A549 (cell line): ENCODE data around the gene MALAT1. TPM values are rescaled to one million over a fixed set of nuclear protein-coding genes. Genes with fewer than 3 reads are reported as not detected.

Source experiments
- ATAC-seq, 2 experiments: fragments of 200-7000 bp in 1 of 2; fragments of >200 bp in 1 of 2; cut with Nextera tagmentation in 1 of 2; cut with Tn5 transposase in 1 of 2; 3 replicates each; pipeline versions ENCODE4 v1.8.0 to v1.9.1; 2018 to 2020; ENCODE audit warnings: mild to moderate bottlenecking in 1 of 2, moderate library complexity in 1 of 2
- CTCF ChIA-PET: fragments of 300-600 bp; sonication (Branson Sonifier 250); formaldehyde crosslinking; extraction: SDS; loops from one replicate; lab custom pipeline; 2021; ENCODE audit warnings: antibody characterized with exemption, inconsistent platforms; lab: Yijun Ruan, JAX
- POLR2A ChIA-PET: fragments of 350-600 bp; formaldehyde crosslinking; extraction: SDS; loops from one replicate; lab custom pipeline; 2021; ENCODE audit warnings: antibody characterized with exemption, inconsistent platforms; lab: Yijun Ruan, JAX
- DNase-seq, 2 experiments: peaks; one replicate each; pipeline versions ENCODE4 v3.0.0 to v3.0.0-alpha.2; 2011 to 2016; ENCODE audit warnings: low read depth in 1 of 2, low spot score in 1 of 2
- FAIRE-seq: peaks from 2 replicates; lab custom pipeline; 2011; peaks lifted over from hg19 to GRCh38; lab: Jason Lieb, UNC
- H3K27ac ChIP-seq, 2 experiments: fragments of >200 bp; sonication (Bioruptor Twin); formaldehyde crosslinking; 3 replicates each; pipeline ENCODE4 v1.5.1; 2016 to 2017
- H3K4me1 ChIP-seq: fragments of >200 bp; sonication (Bioruptor Twin); formaldehyde crosslinking; 3 replicates; pipeline ENCODE4 v1.6.1; 2016
- H3K4me2 ChIP-seq: fragments of >200 bp; sonication (Bioruptor Twin); formaldehyde crosslinking; 3 replicates; pipeline ENCODE4 v1.6.1; 2016
- H3K4me3 ChIP-seq: fragments of >200 bp; sonication (Bioruptor Twin); formaldehyde crosslinking; 3 replicates; pipeline ENCODE4 v1.5.1; 2016
- H3K9me3 ChIP-seq: fragments of >200 bp; sonication (Bioruptor Twin); formaldehyde crosslinking; 3 replicates; pipeline ENCODE4 v1.6.1; 2016
- ATOH8 ChIP-seq: fragments of 250-450 bp; sonication (Bioruptor Pico); IDR thresholded peaks from 2 replicates; pipeline ENCODE4 v1.5.0; 2020; ENCODE audit warnings: low read depth, mild to moderate bottlenecking, moderate library complexity
- CBX2 ChIP-seq: fragments of 200-600 bp; sonication (generic); IDR thresholded peaks from 2 replicates; pipeline ENCODE4 v1.6.1; 2016; ENCODE audit warnings: low read depth, mild to moderate bottlenecking, borderline replicate concordance
- CTCF ChIP-seq: fragments of >200 bp; sonication (Bioruptor Twin); formaldehyde crosslinking; IDR thresholded peaks from 3 replicates; pipeline ENCODE4 v1.5.1; 2016
- FOSB ChIP-seq: fragments of 250-450 bp; sonication (Bioruptor Pico); IDR thresholded peaks from 2 replicates; pipeline ENCODE4 v1.5.0; 2020; ENCODE audit warnings: mild to moderate bottlenecking, moderate library complexity
- FOSL2 ChIP-seq, 2 experiments: fragments of 450-650 bp in 1 of 2; fragments of >200 bp in 1 of 2; sonication (Bioruptor Twin) in 1 of 2; formaldehyde crosslinking; IDR thresholded peaks; 2 replicates each; pipeline versions ENCODE4 v1.5.0 to v1.6.1; 2016 to 2020; ENCODE audit warnings: mild to moderate bottlenecking in 1 of 2, moderate library complexity in 1 of 2
- FOXS1 ChIP-seq: fragments of 250-450 bp; sonication (Bioruptor Pico); IDR thresholded peaks from 2 replicates; pipeline ENCODE4 v1.5.0; 2020; ENCODE audit warnings: mild to moderate bottlenecking, moderate library complexity
- GATA3 ChIP-seq: IDR thresholded peaks from 2 replicates; pipeline ENCODE4 v1.6.1; 2012; ENCODE audit warnings: borderline replicate concordance
- HMGXB4 ChIP-seq: fragments of 250-450 bp; sonication (Bioruptor Pico); IDR thresholded peaks from 2 replicates; pipeline ENCODE4 v1.5.0; 2021; ENCODE audit warnings: mild to moderate bottlenecking, moderate library complexity, borderline replicate concordance
- HOXA7 ChIP-seq: fragments of 250-450 bp; sonication (Bioruptor Pico); IDR thresholded peaks from 2 replicates; pipeline ENCODE4 v1.5.0; 2020; ENCODE audit warnings: mild to moderate bottlenecking, moderate library complexity
- HOXB5 ChIP-seq: fragments of 250-450 bp; sonication (Bioruptor Pico); IDR thresholded peaks from 2 replicates; pipeline ENCODE4 v1.5.0; 2020; ENCODE audit warnings: mild to moderate bottlenecking, moderate library complexity
- JUN ChIP-seq, 2 experiments: fragments of >200 bp; sonication (Bioruptor Twin); formaldehyde crosslinking; IDR thresholded peaks; 2 replicates in 1 of 2; 3 replicates in 1 of 2; pipeline ENCODE4 v1.6.1; 2016 to 2017
- MAX ChIP-seq: IDR thresholded peaks from 2 replicates; pipeline ENCODE4 v1.6.1; 2012
- NFE2L2 ChIP-seq: fragments of 150-350 bp; conservative IDR thresholded peaks from 2 replicates; pipeline ENCODE4 v1.6.1; 2014; ENCODE audit warnings: low read length
- PHF8 ChIP-seq: fragments of 200-600 bp; sonication (generic); IDR thresholded peaks from 2 replicates; pipeline ENCODE4 v1.6.1; 2016; ENCODE audit warnings: low read depth, mild to moderate bottlenecking, antibody characterized with exemption, moderate library complexity, borderline replicate concordance
- RARB ChIP-seq: fragments of 250-450 bp; sonication (Bioruptor Pico); IDR thresholded peaks from 2 replicates; pipeline ENCODE4 v1.8.0; 2021; ENCODE audit warnings: mild to moderate bottlenecking, moderate library complexity
- TFCP2L1 ChIP-seq: fragments of 250-450 bp; sonication (Bioruptor Pico); IDR thresholded peaks from 2 replicates; pipeline ENCODE4 v1.5.0; 2021; ENCODE audit warnings: mild to moderate bottlenecking
- WGBS: methylation state at CpG from one replicate; pipeline ENCODE4 v1.1.6; 2017; ENCODE audit errors: missing lambda C conversion rate; 5-methylcytosine and 5-hydroxymethylcytosine counted together
- polyA plus RNA-seq, 4 experiments: library from polyadenylated mRNA; depleted of rRNA in 3 of 4; stranded (reverse); fragments of >200 nt; fragmentation: RNase III in 1 of 4; extraction: RNeasy Plus Mini Kit Qiagen cat#74134 plus additional on column Dnase treatment in 1 of 4; gene quantifications; 2 replicates in 3 of 4; 3 replicates in 1 of 4; pipeline ENCODE4 v1.2.3, GENCODE V29; 2011 to 2017
- TF ChIP-seq, protein P1 (sequence below): fragments of 200-600 bp; sonication (generic); IDR thresholded peaks from 2 replicates; pipeline ENCODE4 v1.6.1; 2016; ENCODE audit warnings: antibody characterized with exemption, mild to moderate bottlenecking, moderate library complexity
- TF ChIP-seq, protein P2 (sequence below): fragments of >200 bp; sonication (Bioruptor Twin); formaldehyde crosslinking; IDR thresholded peaks from 2 replicates; pipeline ENCODE4 v1.6.1; 2016

MALAT1 gene
- polyA plus RNA-seq, 2 of the 4 experiments (the other 2 are of a cell fraction): 188 to 1,041 TPM

DNA sequence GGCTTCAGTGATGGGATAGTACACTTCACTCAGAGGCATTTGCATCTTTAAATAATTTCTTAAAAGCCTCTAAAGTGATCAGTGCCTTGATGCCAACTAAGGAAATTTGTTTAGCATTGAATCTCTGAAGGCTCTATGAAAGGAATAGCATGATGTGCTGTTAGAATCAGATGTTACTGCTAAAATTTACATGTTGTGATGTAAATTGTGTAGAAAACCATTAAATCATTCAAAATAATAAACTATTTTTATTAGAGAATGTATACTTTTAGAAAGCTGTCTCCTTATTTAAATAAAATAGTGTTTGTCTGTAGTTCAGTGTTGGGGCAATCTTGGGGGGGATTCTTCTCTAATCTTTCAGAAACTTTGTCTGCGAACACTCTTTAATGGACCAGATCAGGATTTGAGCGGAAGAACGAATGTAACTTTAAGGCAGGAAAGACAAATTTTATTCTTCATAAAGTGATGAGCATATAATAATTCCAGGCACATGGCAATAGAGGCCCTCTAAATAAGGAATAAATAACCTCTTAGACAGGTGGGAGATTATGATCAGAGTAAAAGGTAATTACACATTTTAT lies 4.6 kb downstream of the MALAT1 start:
- 2% methylated on average over 3 of the region's 3 CpGs for WGBS
- peak overlapping the region; percentile 89 to 100 for H3K27ac ChIP-seq
- TF ChIP-seq PHF8: peak; percentile 19; the same call in 1 of the 2 replicates
- TF ChIP-seq MAX: 0 out of 2 replicates have a peak, but pooled peaks have one; percentile 12
- TF ChIP-seq RARB (CRISPR knock-in tag): peak; percentile 54
- peak in 1 of 2 experiments; percentile 50; a peak in 1 of 5 replicates for TF ChIP-seq JUN (IDR thresholded peaks at IDR 0.05)
- TF ChIP-seq HOXA7: peak; percentile 88; the same call in 1 of the 2 replicates
- TF ChIP-seq, protein P1, sequence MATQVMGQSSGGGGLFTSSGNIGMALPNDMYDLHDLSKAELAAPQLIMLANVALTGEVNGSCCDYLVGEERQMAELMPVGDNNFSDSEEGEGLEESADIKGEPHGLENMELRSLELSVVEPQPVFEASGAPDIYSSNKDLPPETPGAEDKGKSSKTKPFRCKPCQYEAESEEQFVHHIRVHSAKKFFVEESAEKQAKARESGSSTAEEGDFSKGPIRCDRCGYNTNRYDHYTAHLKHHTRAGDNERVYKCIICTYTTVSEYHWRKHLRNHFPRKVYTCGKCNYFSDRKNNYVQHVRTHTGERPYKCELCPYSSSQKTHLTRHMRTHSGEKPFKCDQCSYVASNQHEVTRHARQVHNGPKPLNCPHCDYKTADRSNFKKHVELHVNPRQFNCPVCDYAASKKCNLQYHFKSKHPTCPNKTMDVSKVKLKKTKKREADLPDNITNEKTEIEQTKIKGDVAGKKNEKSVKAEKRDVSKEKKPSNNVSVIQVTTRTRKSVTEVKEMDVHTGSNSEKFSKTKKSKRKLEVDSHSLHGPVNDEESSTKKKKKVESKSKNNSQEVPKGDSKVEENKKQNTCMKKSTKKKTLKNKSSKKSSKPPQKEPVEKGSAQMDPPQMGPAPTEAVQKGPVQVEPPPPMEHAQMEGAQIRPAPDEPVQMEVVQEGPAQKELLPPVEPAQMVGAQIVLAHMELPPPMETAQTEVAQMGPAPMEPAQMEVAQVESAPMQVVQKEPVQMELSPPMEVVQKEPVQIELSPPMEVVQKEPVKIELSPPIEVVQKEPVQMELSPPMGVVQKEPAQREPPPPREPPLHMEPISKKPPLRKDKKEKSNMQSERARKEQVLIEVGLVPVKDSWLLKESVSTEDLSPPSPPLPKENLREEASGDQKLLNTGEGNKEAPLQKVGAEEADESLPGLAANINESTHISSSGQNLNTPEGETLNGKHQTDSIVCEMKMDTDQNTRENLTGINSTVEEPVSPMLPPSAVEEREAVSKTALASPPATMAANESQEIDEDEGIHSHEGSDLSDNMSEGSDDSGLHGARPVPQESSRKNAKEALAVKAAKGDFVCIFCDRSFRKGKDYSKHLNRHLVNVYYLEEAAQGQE: no peak
- 0 out of 2 replicates have a peak, but pooled peaks have one; percentile 9 for TF ChIP-seq GATA3
- TF ChIP-seq CTCF: no peak
- TF ChIP-seq FOSL2 (IDR thresholded peaks at IDR 0.05): no peak
- TF ChIP-seq FOSL2 (CRISPR knock-in tag; IDR thresholded peaks at IDR 0.05): no peak; the same call in 1 of the 2 replicates
- 0 out of 2 replicates have a peak, but pooled peaks have one; percentile 21 for TF ChIP-seq FOXS1
- peak; percentile 84 for TF ChIP-seq HMGXB4 (CRISPR knock-in tag)
- no peak for DNase-seq
- no peak for FAIRE-seq
- POLR2A ChIA-PET: interaction anchor here (0.6 to 26.7 kb wide), 8 partner anchors 14 to 1871 kb away, joined by 3 to 1006 read pairs (median 202); partner anchors contain the start of genes NEAT1 and TIGD3
- CTCF ChIA-PET: interaction anchor here (2.6 to 30.0 kb wide), 3 partner anchors 17 to 86 kb away, joined by 8 to 947 read pairs (median 159); no protein-coding TSS in a partner anchor
- peak overlapping the region; percentile 90 for H3K4me3 ChIP-seq
- H3K4me1 ChIP-seq: peaks cover 15% of the 10 kb centered on the region
- peak overlapping the region; percentile 84 for H3K4me2 ChIP-seq
- H3K9me3 ChIP-seq: no peaks in the 10 kb centered on the region
- ATAC-seq: no peak

DNA sequence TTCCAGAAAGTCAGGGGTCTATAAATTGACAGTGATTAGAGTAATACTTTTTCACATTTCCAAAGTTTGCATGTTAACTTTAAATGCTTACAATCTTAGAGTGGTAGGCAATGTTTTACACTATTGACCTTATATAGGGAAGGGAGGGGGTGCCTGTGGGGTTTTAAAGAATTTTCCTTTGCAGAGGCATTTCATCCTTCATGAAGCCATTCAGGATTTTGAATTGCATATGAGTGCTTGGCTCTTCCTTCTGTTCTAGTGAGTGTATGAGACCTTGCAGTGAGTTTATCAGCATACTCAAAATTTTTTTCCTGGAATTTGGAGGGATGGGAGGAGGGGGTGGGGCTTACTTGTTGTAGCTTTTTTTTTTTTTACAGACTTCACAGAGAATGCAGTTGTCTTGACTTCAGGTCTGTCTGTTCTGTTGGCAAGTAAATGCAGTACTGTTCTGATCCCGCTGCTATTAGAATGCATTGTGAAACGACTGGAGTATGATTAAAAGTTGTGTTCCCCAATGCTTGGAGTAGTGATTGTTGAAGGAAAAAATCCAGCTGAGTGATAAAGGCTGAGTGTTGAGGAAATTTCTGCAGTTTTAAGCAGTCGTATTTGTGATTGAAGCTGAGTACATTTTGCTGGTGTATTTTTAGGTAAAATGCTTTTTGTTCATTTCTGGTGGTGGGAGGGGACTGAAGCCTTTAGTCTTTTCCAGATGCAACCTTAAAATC lies 5.3 kb downstream of the MALAT1 start:
- ATAC-seq (no peak), FAIRE-seq (no peak), DNase-seq (peak in 1 of 2 experiments; percentile 70)
- peak overlapping the region; percentile 90 for H3K4me3 ChIP-seq
- H3K27ac ChIP-seq: peak overlapping the region; percentile 89 to 100
- CTCF ChIA-PET: interaction anchor here (1.1 to 30.0 kb wide), 6 partner anchors 14 to 86 kb away, joined by 3 to 947 read pairs (median 51); partner anchors contain the start of gene NEAT1
- POLR2A ChIA-PET: interaction anchor here (0.6 to 26.7 kb wide), 10 partner anchors 14 to 1871 kb away, joined by 3 to 1006 read pairs (median 8); partner anchors contain the start of genes NEAT1 and TIGD3
- H3K9me3 ChIP-seq: no peaks in the 10 kb centered on the region
- WGBS: 0% methylated on average over 3 of the region's 3 CpGs
- peak overlapping the region; percentile 84 for H3K4me2 ChIP-seq
- H3K4me1 ChIP-seq: peaks cover 20% of the 10 kb centered on the region
- TF ChIP-seq ATOH8 (CRISPR knock-in tag) (peak; percentile 90), MAX (0 out of 2 replicates have a peak, but pooled peaks have one; percentile 7), HOXB5 (CRISPR knock-in tag) (peak; percentile 71; the same call in 1 of the 2 replicates), NFE2L2 (no peak), FOSB (peak; percentile 97), HOXA7 (peak; percentile 98), CTCF (no peak), PHF8 (peak; percentile 13; the same call in 1 of the 2 replicates), TFCP2L1 (CRISPR knock-in tag) (peak; percentile 98), CBX2 (no peak)
- TF ChIP-seq, protein P2, sequence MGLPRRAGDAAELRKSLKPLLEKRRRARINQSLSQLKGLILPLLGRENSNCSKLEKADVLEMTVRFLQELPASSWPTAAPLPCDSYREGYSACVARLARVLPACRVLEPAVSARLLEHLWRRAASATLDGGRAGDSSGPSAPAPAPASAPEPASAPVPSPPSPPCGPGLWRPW: no peak
